Measurements from ENCODE around the gene AQP12B.

The AQP12B gene

GRCh38 chr2:240650254-240650965, 32.3 kb downstream of the AQP12B start:
- in situ Hi-C loops (cut with HindIII; ENCODE audit: low sequenced_read_pairs): no loop called here
- DNase-seq (ENCODE audit: low read depth, low spot score): no peak
- no peak for TF ChIP-seq CTCF (IDR thresholded peaks at IDR 0.05; ENCODE audit: low read depth, low read length)
- H3K4me3 ChIP-seq (ENCODE audit: low read depth, low read length): no peak overlapping the region

- no peak for DNase-seq (ENCODE audit: low read depth, low spot score)
- no peak for TF ChIP-seq CTCF (IDR thresholded peaks at IDR 0.05; ENCODE audit: low read depth, low read length)
- in situ Hi-C loops (cut with HindIII; ENCODE audit: low sequenced_read_pairs): no loop called here
- no peak overlapping the region for H3K4me3 ChIP-seq (ENCODE audit: low read depth, low read length)
Measured at GRCh38 chr2:240649331-240649730, 33.4 kb downstream of the AQP12B start.

- DNase-seq (ENCODE audit: low read depth, low spot score): no peak
- H3K4me3 ChIP-seq (ENCODE audit: low read depth, low read length): no peak overlapping the region
- in situ Hi-C loops (cut with HindIII; ENCODE audit: low sequenced_read_pairs): no loop called here
- no peak for TF ChIP-seq CTCF (IDR thresholded peaks at IDR 0.05; ENCODE audit: low read depth, low read length)
Measured at GRCh38 chr2:240648650-240649275, 33.9 kb downstream of the AQP12B start.

- in situ Hi-C loops (cut with HindIII; ENCODE audit: low sequenced_read_pairs): no loop called here
- TF ChIP-seq CTCF (IDR thresholded peaks at IDR 0.05; ENCODE audit: low read depth, low read length): no peak
- no peak overlapping the region for H3K4me3 ChIP-seq (ENCODE audit: low read depth, low read length)
- no peak for DNase-seq (ENCODE audit: low read depth, low spot score)
Measured at GRCh38 chr2:240648155-240648649, 34.5 kb downstream of the AQP12B start.

- no peak for TF ChIP-seq CTCF (IDR thresholded peaks at IDR 0.05; ENCODE audit: low read depth, low read length)
Measured at GRCh38 chr2:240647503-240648154, 35.1 kb downstream of the AQP12B start.

GRCh38 chr2:240646900-240647502, 35.7 kb downstream of the AQP12B start:
- no peak for DNase-seq (ENCODE audit: low read depth, low spot score)
- H3K4me3 ChIP-seq (ENCODE audit: low read depth, low read length): no peak overlapping the region

More at GRCh38 chr2:240647503-240648154, 35.1 kb downstream of the AQP12B start:
- in situ Hi-C loops (cut with HindIII; ENCODE audit: low sequenced_read_pairs): no loop called here
- no peak for DNase-seq (ENCODE audit: low read depth, low spot score)
- H3K4me3 ChIP-seq (ENCODE audit: low read depth, low read length): no peak overlapping the region

More at GRCh38 chr2:240646900-240647502, 35.7 kb downstream of the AQP12B start:
- no peak for TF ChIP-seq CTCF (IDR thresholded peaks at IDR 0.05; ENCODE audit: low read depth, low read length)
- in situ Hi-C loops (cut with HindIII; ENCODE audit: low sequenced_read_pairs): no loop called here

All from astrocyte of the spinal cord (primary cell).